D721Med (cell line): ENCODE measurements around the gene SRPK3.
"Not testable (repeated sequence)": the region's sequence is repeated elsewhere in the genome, so short reads cannot be mapped to it uniquely, and the experiment has no call there.

ENCODE experiments used
- DNase-seq: peaks from one replicate; pipeline ENCODE4 v3.0.0; 2011; ENCODE audit warnings: low spot score; ENCODE audit not compliant: insufficient read length
- FAIRE-seq: peaks from 2 replicates; lab custom pipeline; 2011; peaks lifted over from hg19 to GRCh38; lab: Jason Lieb, UNC
- CTCF ChIP-seq: IDR thresholded peaks from 2 replicates; pipeline ENCODE4 v1.5.1; 2012; ENCODE audit warnings: mild to moderate bottlenecking, control low read depth; ENCODE audit not compliant: insufficient read depth; ENCODE audit errors: missing control alignments

SRPK3 gene

GRCh38 chrX:153806999-153807575, 26.2 kb downstream of the SRPK3 start:
- TF ChIP-seq CTCF: no peak
- DNase-seq (no peak), FAIRE-seq (no peak)

DNA sequence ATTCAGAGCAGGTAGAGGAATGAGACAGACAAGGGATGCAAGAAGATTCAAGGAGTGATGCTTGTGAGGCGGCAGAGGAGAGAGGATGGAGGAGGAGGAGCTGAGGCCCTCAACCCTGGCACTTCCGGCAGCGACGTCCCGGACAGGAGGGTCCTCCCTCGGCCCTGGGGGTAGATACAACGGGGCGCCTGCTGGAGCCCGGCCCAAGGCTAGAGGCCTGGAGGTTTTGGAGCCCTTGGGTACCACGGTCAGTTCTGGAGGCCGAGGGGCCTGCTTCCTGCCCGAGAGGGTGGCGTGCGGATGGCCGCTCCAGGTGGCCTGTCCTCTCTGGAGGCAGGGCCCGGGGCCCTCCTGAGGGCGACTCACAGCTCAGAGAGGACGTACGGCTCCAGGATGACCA, 27.1 kb downstream of the SRPK3 start:
- TF ChIP-seq CTCF: no peak
- DNase-seq (no peak), FAIRE-seq (no peak)

GRCh38 chrX:153812220-153812619, 31.4 kb downstream of the SRPK3 start:
- DNase-seq: no peak
- FAIRE-seq: no peak
- no peak for TF ChIP-seq CTCF

DNA sequence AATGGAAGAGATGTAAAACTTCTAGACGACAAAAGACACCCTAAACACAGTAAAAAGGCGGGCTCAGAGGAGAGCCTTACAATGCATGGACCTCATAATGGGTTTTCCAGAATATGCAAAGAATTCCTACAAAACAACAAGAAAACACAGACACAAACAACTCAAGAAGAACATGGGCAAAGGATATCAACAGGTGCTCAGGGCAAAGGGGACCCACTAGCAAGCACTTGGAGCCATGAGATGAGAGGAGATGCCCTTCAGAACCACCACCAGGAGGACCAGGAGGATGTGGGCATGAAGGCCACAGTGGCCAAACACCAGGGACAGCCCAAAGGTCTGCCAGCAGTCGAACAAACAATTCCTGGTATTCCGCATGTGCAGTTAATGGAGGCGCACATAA, 32.3 kb downstream of the SRPK3 start:
- FAIRE-seq (no peak), DNase-seq (no peak)
- no peak for TF ChIP-seq CTCF

- DNase-seq (no peak), FAIRE-seq (no peak)
- no peak for TF ChIP-seq CTCF
These were observed 33.9 kb downstream of the SRPK3 start for GRCh38 chrX:153814591-153815315.

DNA sequence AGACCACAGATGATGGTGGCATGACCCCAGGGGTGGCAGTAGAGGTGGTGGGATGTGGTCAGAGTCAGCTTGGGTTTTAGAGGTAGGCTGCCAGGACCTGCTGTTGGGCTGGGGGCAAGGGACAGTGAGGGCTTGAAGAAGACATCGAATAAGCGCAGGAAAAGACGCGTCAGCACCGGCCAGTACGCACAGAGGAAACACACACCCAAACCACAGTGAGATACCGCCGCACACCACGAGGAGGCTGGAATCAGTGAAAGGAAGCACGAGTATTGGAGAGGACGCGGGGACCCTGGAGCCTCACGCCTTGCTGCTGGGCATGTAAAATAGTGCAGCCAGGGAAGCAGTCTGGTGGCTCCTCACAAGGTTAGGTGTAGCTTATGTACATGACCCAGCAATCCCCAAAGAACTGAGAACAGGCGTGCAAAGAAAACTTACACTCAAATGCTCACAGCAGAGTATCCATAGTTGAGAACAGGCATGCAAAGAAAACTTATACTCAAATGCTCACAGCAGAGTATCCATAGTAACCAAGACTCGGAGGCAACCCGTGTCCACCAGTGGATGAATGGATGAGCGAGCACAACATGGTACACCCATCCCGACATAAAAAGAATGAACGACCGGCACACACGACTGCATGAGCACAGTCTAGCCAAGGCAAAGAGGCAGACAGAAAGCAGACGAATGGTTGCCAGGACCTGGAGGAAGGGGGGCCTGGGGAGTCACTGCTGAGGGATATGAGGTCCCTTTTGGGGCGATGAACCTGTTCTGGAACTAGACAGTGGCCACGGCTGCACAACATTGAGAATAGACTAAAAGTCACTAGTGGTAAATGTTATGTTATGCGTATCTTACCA, 36.2 kb downstream of the SRPK3 start:
- DNase-seq (no peak), FAIRE-seq (no peak)
- TF ChIP-seq CTCF: no peak

DNA sequence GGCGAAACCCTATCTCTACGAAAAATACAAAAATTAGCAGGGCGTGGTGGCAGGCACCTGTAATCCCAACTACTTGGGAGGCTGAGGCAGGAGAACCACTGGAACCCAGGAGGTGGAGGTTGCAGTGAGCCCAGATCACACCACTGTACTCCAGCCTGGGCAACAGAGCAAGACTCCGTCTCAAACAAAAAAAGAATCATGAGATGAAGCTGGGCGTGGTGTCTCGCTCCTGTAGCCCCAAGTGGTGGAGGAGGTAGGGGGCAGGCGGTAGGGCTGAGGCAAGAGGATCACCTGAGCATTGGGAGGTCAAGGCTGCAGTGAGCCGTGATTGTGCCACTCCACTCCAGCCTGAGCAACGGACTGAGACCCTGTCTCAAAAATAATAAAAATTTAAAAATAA, 37.2 kb downstream of the SRPK3 start:
- FAIRE-seq, DNase-seq: not testable (repeated sequence)
